Lower leg skin (tissue), 3 donors: ENCODE results near the gene LMTK3.

Source experiments
- CTCF ChIP-seq, 3 donors: fragments of 450-650 bp; IDR thresholded peaks; one replicate each; pipeline ENCODE4 v1.5.1; 2016; ENCODE audit warnings: antibody characterized with exemption in 3 of 3, mild to moderate bottlenecking in 3 of 3, moderate library complexity in 2 of 3
- POLR2A ChIP-seq, 2 donors: fragments of 450-650 bp; IDR thresholded peaks; one replicate each; pipeline ENCODE4 v1.6.1; 2016 to 2017; ENCODE audit warnings: antibody characterized with exemption in 2 of 2, mild to moderate bottlenecking in 1 of 2, moderate library complexity in 1 of 2

- peak in 1 of 3 donors; percentile 11 for TF ChIP-seq CTCF (IDR thresholded peaks at IDR 0.05)
- no peak for TF ChIP-seq POLR2A (IDR thresholded peaks at IDR 0.05)
Measured at GRCh38 chr19:48558018-48558684, 46.5 kb upstream of the LMTK3 start.
